B cell (primary cell): ENCODE data around the gene TRIM66.

Source experiments
- EZH2 ChIP-seq: IDR thresholded peaks from 2 replicates; pipeline ENCODE4 v1.6.1; 2012; ENCODE audit warnings: borderline replicate concordance, low read depth, mild to moderate bottlenecking, moderate library complexity, low read length; ENCODE audit not compliant: insufficient read depth, poor library complexity, severe bottlenecking
- TF ChIP-seq, protein P1 (sequence below): fragments of 200-600 bp; IDR thresholded peaks from one replicate; pipeline ENCODE4 v1.8.0; 2022; ENCODE audit warnings: antibody characterized with exemption, mild to moderate bottlenecking

DNA sequence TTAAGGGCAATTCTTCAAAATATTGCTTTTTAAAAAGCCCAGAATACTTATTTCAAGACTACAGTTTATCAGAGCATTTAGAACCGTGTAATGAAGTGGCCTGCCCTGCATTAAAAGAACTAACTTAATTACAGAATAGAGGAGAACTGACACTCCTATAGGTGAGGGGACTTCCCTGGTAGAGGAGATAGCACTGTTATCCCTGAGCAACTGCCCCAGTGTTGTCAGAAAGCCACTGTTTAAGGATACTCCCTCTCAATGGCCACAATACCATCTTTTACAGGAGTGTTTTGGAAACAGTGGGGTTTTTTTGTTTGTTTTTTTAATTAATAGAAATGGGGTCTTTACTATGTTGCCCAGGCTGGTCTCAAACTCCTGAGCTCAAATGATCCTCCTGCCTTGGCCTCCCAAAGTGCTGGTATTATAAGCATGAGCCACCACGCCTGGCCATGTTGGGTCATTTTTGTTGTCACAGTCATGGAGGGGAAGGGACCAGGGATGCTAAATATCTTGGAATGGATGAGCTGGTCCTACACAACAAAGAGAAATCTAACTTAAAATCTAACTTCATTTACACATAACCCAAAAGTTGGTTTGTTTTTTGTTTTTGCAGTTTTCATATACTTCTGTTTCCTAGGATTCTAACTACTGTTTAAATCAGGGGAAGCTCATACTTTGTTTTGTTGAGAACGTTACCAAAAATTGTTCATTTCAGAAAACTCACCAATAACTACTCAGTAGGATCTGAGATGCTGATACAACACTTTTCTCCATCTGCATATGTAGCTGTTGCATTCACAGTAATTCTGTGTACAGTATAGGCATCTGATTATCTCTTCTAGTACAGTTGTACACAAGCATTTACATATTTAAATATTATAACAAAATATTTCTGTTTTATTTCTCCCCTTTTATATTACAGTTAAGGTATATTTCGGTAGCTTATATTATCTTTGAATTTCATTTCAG, 8.2 kb upstream of the TRIM66 start:
- TF ChIP-seq, protein P1, sequence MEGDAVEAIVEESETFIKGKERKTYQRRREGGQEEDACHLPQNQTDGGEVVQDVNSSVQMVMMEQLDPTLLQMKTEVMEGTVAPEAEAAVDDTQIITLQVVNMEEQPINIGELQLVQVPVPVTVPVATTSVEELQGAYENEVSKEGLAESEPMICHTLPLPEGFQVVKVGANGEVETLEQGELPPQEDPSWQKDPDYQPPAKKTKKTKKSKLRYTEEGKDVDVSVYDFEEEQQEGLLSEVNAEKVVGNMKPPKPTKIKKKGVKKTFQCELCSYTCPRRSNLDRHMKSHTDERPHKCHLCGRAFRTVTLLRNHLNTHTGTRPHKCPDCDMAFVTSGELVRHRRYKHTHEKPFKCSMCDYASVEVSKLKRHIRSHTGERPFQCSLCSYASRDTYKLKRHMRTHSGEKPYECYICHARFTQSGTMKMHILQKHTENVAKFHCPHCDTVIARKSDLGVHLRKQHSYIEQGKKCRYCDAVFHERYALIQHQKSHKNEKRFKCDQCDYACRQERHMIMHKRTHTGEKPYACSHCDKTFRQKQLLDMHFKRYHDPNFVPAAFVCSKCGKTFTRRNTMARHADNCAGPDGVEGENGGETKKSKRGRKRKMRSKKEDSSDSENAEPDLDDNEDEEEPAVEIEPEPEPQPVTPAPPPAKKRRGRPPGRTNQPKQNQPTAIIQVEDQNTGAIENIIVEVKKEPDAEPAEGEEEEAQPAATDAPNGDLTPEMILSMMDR = no peak
- TF ChIP-seq EZH2 = no peak
